H1 (cell line): ENCODE results near the gene BRIP1. TPM values are rescaled to one million over a fixed set of nuclear protein-coding genes. Genes with fewer than 3 reads are reported as not detected.

Experiments
- EGR1 ChIP-seq: IDR thresholded peaks from 2 replicates; pipeline ENCODE4 v1.6.1; 2011; ENCODE audit warnings: low read depth, low read length, borderline replicate concordance
- MAX ChIP-seq: IDR thresholded peaks from 2 replicates; pipeline ENCODE4 v1.6.1; 2012; ENCODE audit warnings: inconsistent platforms
- polyA plus RNA-seq, 7 experiments: library from polyadenylated mRNA; depleted of rRNA in 3 of 7; stranded (reverse) in 5 of 7; unstranded in 2 of 7; fragments of >200 nt in 5 of 7; fragments of 200-250 nt in 2 of 7; gene quantifications; 1 replicate in 5 of 7; 2 replicates in 1 of 7; 4 replicates in 1 of 7; pipeline versions ENCODE4 v1.2.1 to v1.2.3, GENCODE V29; 2011 to 2013; ENCODE audit warnings: missing spikeins in 2 of 7, mixed read lengths in 2 of 7
- total RNA-seq: library from RNA; stranded (reverse); fragmentation: NEBNext Ultra II Directional; extraction: Animal tissue kit (Norgen Biotek cat#: 25700); gene quantifications from 2 replicates; pipeline ENCODE4 v1.2.1, GENCODE V29; 2021

The BRIP1 gene
- total and polyA plus RNA-seq, 2 of the 8 experiments (the other 6 are each of a cell fraction or from before 2014, with no cell fraction given) = 5.8 to 19.2 TPM

GRCh38 chr17:61718022-61718421 is 145.3 kb downstream of the BRIP1 start (continued):
- TF ChIP-seq EGR1 (no peak), MAX (no peak)
- TF ChIP-seq, all 59 proteins: peak for 0
